T-helper 22 cell (primary cell): ENCODE measurements around the gene ATP8B4.

ENCODE experiments used
- DNase-seq: peaks from one replicate; pipeline ENCODE4 v3.0.0-alpha.2; 2020; ENCODE audit warnings: low read depth

Gene ATP8B4

GRCh38 chr15:50059883-50060282 is 59.1 kb downstream of the ATP8B4 start:
- no peak for DNase-seq

- no peak for DNase-seq
Observed at GRCh38 chr15:50059203-50059772, 59.7 kb downstream of the ATP8B4 start.

GRCh38 chr15:50057905-50058639 is 61.0 kb downstream of the ATP8B4 start:
- no peak for DNase-seq

- no peak for DNase-seq
Observed at GRCh38 chr15:50057196-50057595, 61.8 kb downstream of the ATP8B4 start.

- no peak for DNase-seq
Observed at GRCh38 chr15:50055750-50056157, 63.3 kb downstream of the ATP8B4 start.

- DNase-seq, result no peak
Observed at GRCh38 chr15:50055332-50055731, 63.7 kb downstream of the ATP8B4 start.

GRCh38 chr15:50053055-50053856 is 65.8 kb downstream of the ATP8B4 start:
- DNase-seq, result no peak

- no peak for DNase-seq
Observed at GRCh38 chr15:50051811-50052419, 67.1 kb downstream of the ATP8B4 start.

GRCh38 chr15:50050986-50051743 is 67.9 kb downstream of the ATP8B4 start:
- no peak for DNase-seq

GRCh38 chr15:50049871-50050270 is 69.2 kb downstream of the ATP8B4 start:
- no peak for DNase-seq

GRCh38 chr15:50046867-50047266 is 72.2 kb downstream of the ATP8B4 start:
- DNase-seq, result no peak

- no peak for DNase-seq
Observed at GRCh38 chr15:50046159-50046558, 72.9 kb downstream of the ATP8B4 start.

GRCh38 chr15:50044904-50045303 is 74.1 kb downstream of the ATP8B4 start:
- DNase-seq, result no peak

- DNase-seq, result no peak
Observed at GRCh38 chr15:50044406-50044805, 74.6 kb downstream of the ATP8B4 start.

GRCh38 chr15:50042775-50043174 is 76.3 kb downstream of the ATP8B4 start:
- no peak for DNase-seq

GRCh38 chr15:50030456-50030855 is 88.6 kb downstream of the ATP8B4 start:
- DNase-seq, result no peak

- no peak for DNase-seq
Observed at GRCh38 chr15:50028326-50028725, 90.7 kb downstream of the ATP8B4 start.

GRCh38 chr15:50024281-50024680 is 94.8 kb downstream of the ATP8B4 start:
- no peak for DNase-seq

- DNase-seq, result no peak
Observed at GRCh38 chr15:50018491-50018890, 100.5 kb downstream of the ATP8B4 start.

- DNase-seq, result no peak
Observed at GRCh38 chr15:50017522-50017921, 101.5 kb downstream of the ATP8B4 start.

- DNase-seq, result no peak
Observed at GRCh38 chr15:50016951-50017350, 102.1 kb downstream of the ATP8B4 start.

GRCh38 chr15:50012790-50013189 is 106.2 kb downstream of the ATP8B4 start:
- no peak for DNase-seq
